Activated B cell treated with CpG ODN at 0.5 μM for 24 hours (primary cell): ENCODE measurements around the gene ELK4. TPM values are rescaled to one million over a fixed set of nuclear protein-coding genes. Genes with fewer than 3 reads are reported as not detected.

ENCODE experiments used
- ATAC-seq: fragments of 200-7000 bp; cut with Tn5 transposase; one replicate; pipeline ENCODE4 v1.10.0; 2021; ENCODE audit warnings: low read depth, mild to moderate bottlenecking, moderate library complexity
- CTCF ChIA-PET: fragments of 350-600 bp; sonication (Branson Sonifier 250); formaldehyde crosslinking; loops from one replicate; lab custom pipeline; 2021; ENCODE audit warnings: antibody characterized with exemption; lab: Charles Lee
- POLR2A ChIA-PET: fragments of 350-600 bp; sonication (Branson Sonifier 250); formaldehyde crosslinking; loops from one replicate; lab custom pipeline; 2021; ENCODE audit warnings: antibody characterized with exemption; lab: Charles Lee
- DNase-seq: peaks from one replicate; pipeline ENCODE4 v3.0.0; 2022
- H3K27ac Mint-ChIP-seq: one replicate; pipeline ENCODE4 v1.8.0; 2020; ENCODE audit warnings: mixed read lengths
- H3K27me3 Mint-ChIP-seq: one replicate; pipeline ENCODE4 v1.8.0; 2021; ENCODE audit warnings: mixed read lengths
- H3K36me3 Mint-ChIP-seq: one replicate; pipeline ENCODE4 v1.8.0; 2021; ENCODE audit warnings: low read depth, mixed read lengths
- H3K4me1 Mint-ChIP-seq: one replicate; pipeline ENCODE4 v1.8.0; 2021; ENCODE audit warnings: mixed read lengths
- H3K4me3 Mint-ChIP-seq: one replicate; pipeline ENCODE4 v1.8.0; 2020; ENCODE audit warnings: mild to moderate bottlenecking, mixed read lengths
- H3K9me3 Mint-ChIP-seq: one replicate; pipeline ENCODE4 v1.8.0; 2020; ENCODE audit warnings: mixed read lengths
- intact Hi-C: fragments of 100-400 bp; cut with micrococcal nuclease; formaldehyde crosslinking; loops from one replicate; pipeline ENCODE4 v1.15.1; 2024
- total RNA-seq: library from RNA; stranded (reverse); gene quantifications from 2 replicates; pipeline ENCODE4 v1.2.3, GENCODE V29; 2022
- TF ChIP-seq, protein P1 (sequence below): fragments of 200-600 bp; IDR thresholded peaks from one replicate; pipeline ENCODE4 v1.8.0; 2022; ENCODE audit warnings: antibody characterized with exemption, mild to moderate bottlenecking

Gene ELK4
- total RNA-seq, 1 donor from 2014 or later, result 141 TPM

DNA sequence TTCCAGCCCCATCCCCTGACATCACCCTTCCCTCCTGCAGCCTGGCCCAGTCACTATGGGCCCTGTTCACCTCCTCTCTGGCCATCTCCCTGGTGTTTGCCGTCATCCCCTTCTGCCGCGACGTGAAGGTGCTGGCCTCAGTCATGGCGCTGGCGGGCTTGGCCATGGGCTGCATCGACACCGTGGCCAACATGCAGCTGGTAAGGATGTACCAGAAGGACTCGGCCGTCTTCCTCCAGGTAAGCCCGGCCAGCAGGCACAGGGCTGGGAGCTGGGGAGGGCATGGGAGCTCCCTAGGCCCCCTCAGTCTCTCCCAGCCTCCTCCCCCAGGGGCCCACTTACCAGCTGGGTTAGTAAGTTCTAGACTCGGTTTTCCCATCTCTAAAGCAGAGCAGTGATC is 52.1 kb downstream of the ELK4 start:
- Mint-ChIP-seq H3K9me3 (no peaks in the 10 kb centered on the region), H3K4me1 (peaks cover 20% of the 10 kb centered on the region), H3K27me3 (peaks cover 5% of the 10 kb centered on the region), H3K27ac (no peak overlapping the region), H3K4me3 (no peak overlapping the region), H3K36me3 (no peaks in the 10 kb centered on the region)
- DNase-seq, result no peak
- ChIA-PET POLR2A (no interaction called here), CTCF (no interaction called here)
- intact Hi-C loops, result no loop called here
- ATAC-seq, result no peak
- TF ChIP-seq, protein P1, sequence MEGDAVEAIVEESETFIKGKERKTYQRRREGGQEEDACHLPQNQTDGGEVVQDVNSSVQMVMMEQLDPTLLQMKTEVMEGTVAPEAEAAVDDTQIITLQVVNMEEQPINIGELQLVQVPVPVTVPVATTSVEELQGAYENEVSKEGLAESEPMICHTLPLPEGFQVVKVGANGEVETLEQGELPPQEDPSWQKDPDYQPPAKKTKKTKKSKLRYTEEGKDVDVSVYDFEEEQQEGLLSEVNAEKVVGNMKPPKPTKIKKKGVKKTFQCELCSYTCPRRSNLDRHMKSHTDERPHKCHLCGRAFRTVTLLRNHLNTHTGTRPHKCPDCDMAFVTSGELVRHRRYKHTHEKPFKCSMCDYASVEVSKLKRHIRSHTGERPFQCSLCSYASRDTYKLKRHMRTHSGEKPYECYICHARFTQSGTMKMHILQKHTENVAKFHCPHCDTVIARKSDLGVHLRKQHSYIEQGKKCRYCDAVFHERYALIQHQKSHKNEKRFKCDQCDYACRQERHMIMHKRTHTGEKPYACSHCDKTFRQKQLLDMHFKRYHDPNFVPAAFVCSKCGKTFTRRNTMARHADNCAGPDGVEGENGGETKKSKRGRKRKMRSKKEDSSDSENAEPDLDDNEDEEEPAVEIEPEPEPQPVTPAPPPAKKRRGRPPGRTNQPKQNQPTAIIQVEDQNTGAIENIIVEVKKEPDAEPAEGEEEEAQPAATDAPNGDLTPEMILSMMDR, result no peak

DNA sequence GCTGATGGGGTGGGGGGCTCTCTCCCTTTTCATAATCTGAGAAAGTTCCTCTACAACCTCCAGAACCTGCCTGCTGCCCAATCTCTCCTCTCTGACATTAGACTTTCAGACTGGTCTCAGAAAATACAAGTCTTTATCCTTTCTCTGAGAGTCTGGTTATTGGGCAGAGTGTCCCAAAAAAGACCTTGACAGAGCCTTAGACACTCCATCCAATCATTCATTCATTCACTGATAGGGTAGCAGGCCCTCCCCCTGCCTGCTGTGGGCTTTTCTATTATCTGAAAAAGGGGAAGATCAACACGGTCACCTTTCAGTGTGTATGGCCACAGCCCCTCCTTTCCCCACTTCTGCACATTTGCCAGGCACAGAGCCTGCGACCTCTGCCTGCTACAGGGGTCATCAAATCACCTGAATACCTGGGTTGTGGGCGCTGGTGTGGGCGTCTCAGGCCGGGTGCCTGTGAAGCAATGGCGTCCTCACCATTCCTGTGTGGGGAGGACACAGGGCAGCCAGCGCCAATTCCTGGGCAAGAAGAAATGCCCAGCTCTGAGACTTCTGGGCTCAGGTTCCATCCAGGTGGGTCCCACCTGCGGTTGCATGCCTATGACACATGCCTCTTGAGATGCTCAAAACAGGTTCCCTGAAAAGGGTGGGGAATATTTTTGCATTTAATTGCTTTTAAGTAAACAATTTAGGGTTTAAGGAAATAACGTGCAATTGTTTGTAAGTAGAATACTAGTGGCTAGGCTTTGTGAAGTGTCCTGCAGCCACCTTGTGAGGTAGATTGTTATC is 52.8 kb downstream of the ELK4 start:
- peaks cover 5% of the 10 kb centered on the region for H3K27me3 Mint-ChIP-seq
- TF ChIP-seq, protein P1, result no peak
- DNase-seq (no peak), ATAC-seq (no peak)
- ChIA-PET CTCF (no interaction called here), POLR2A (no interaction called here)
- H3K4me3 Mint-ChIP-seq, result no peak overlapping the region
- no peak overlapping the region for H3K27ac Mint-ChIP-seq
- H3K4me1 Mint-ChIP-seq, result peaks cover 17% of the 10 kb centered on the region
- no peaks in the 10 kb centered on the region for H3K36me3 Mint-ChIP-seq
- no peaks in the 10 kb centered on the region for H3K9me3 Mint-ChIP-seq
- intact Hi-C loops, result no loop called here

DNA sequence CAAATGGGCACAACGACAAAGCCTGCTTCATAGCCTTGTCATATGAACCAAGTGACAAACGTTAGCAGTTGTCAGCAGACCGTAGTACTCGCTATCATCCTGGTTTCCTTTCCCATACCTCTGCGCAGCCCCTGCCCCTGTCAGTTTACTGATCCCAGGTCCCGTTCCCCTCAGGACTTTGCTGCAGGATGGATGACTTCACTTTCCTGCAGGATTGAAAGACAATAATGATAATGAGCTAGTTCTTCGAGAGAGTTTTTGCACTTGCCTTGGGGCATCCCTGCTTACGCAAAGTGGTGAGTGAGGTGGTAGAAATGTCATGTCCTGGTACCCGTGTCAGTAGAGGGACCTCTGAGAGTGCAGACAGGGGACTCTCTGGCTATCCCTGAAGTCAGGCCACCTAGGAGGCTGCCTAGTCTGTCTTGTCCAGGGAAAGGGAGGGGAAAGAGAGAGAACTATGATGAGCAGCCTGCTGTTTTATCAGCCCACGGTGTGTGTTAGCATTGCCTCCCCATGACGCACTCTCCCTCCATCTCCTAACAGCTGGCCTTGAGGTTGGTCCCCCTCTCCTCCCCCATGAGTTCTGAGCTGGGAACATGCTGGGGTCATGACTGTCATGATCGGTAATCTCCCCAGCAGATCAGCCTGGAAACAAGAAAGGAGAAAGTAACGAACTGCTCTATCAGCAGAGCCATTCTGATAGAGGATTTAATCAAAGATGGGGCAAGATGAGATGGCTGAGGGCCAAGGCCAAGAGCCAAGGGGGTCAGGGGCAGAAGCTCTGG is 53.7 kb downstream of the ELK4 start:
- Mint-ChIP-seq H3K9me3 (no peaks in the 10 kb centered on the region), H3K4me1 (peaks cover 13% of the 10 kb centered on the region), H3K27me3 (peaks cover 9% of the 10 kb centered on the region), H3K4me3 (no peak overlapping the region), H3K36me3 (no peaks in the 10 kb centered on the region), H3K27ac (no peak overlapping the region)
- DNase-seq (no peak), ATAC-seq (no peak)
- POLR2A ChIA-PET, result no interaction called here
- CTCF ChIA-PET, result no interaction called here
- intact Hi-C loops, result no loop called here
- TF ChIP-seq, protein P1, result no peak

DNA sequence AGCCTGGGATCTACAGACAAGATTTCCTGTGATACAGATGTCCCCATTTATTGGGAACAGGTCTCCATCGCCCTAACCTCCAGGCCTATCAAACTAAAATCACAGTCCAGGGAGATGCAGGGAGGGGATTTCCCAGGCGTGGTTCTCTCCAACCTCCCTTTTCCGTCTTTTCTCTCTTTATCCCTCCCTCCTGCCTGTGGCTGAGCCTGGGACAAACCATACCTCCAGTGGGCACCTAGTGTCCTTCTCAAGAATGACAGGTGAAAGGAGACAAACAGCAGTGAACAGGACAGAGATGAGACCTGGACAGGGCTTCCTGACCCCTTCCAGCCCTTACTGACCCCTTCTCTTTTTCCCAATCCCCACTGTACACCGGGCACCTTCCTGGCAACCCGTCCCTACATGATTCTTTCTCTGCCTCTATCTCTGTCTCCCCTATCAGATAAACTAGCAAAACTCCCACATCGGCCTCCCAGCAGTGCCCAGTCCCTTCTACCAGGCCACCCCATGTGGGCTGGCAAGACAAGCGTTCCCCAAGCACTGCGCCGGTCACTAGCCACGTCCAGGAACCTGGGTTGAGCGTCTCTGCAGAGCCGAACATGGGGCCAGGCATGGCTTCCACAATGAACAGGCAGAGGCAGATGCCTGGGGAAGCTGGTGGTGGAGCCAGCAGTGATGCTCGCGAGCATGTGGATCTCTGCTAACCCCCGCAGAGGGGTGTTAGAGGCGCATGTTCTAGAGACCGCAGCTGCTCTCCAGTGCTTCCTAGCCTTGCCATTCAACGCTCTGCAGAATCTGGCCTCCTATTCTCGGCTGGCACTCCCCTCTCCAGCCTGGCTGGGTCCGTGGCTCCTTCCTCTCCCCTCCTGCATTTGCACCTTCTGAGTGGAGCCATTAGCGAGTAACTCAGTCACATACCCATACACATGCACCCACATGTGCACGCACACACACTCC is 54.7 kb downstream of the ELK4 start:
- POLR2A ChIA-PET, result no interaction called here
- no peak for ATAC-seq
- CTCF ChIA-PET, result no interaction called here

More for the DNA sequence above, 54.7 kb downstream of the ELK4 start:
- no peak for DNase-seq
- Mint-ChIP-seq H3K27ac (no peak overlapping the region), H3K4me1 (peaks cover 5% of the 10 kb centered on the region), H3K4me3 (no peak overlapping the region), H3K9me3 (no peaks in the 10 kb centered on the region), H3K36me3 (no peaks in the 10 kb centered on the region), H3K27me3 (peaks cover 17% of the 10 kb centered on the region)
- intact Hi-C loops, result no loop called here
- TF ChIP-seq, protein P1, result no peak
